Activated CD8-positive, alpha-beta T cell treated with anti-CD3 and anti-CD28 coated beads for 36 hours (primary cell): ENCODE measurements around the gene RHOA. TPM values are rescaled to one million over a fixed set of nuclear protein-coding genes. Genes with fewer than 3 reads are reported as not detected.

ENCODE experiments used
- ATAC-seq: fragments of 200-7000 bp; cut with Tn5 transposase; one replicate; pipeline ENCODE4 v1.10.0; 2021; ENCODE audit warnings: mild to moderate bottlenecking, moderate library complexity
- CTCF ChIA-PET: fragments of 350-600 bp; sonication (Branson Sonifier 250); formaldehyde crosslinking; loops from one replicate; lab custom pipeline; 2021; ENCODE audit warnings: antibody characterized with exemption; lab: Charles Lee
- POLR2A ChIA-PET: fragments of 350-600 bp; sonication (Branson Sonifier 250); formaldehyde crosslinking; loops from one replicate; lab custom pipeline; 2021; ENCODE audit warnings: antibody characterized with exemption; lab: Charles Lee
- DNase-seq: peaks from one replicate; pipeline ENCODE4 v3.0.0-alpha.2; 2020
- H3K27ac Mint-ChIP-seq: one replicate; pipeline ENCODE4 v1.8.0; 2021; ENCODE audit warnings: mild to moderate bottlenecking, mixed read lengths
- H3K27me3 Mint-ChIP-seq: one replicate; pipeline ENCODE4 v1.8.0; 2021; ENCODE audit warnings: mixed read lengths
- H3K36me3 Mint-ChIP-seq: one replicate; pipeline ENCODE4 v1.8.0; 2021; ENCODE audit warnings: low read depth, mixed read lengths
- H3K4me1 Mint-ChIP-seq: one replicate; pipeline ENCODE4 v1.8.0; 2021; ENCODE audit warnings: low read depth, mixed read lengths
- H3K4me3 Mint-ChIP-seq: one replicate; pipeline ENCODE4 v1.8.0; 2021; ENCODE audit warnings: mild to moderate bottlenecking, moderate library complexity, mixed read lengths
- H3K9me3 Mint-ChIP-seq: one replicate; pipeline ENCODE4 v1.8.0; 2021; ENCODE audit warnings: mixed read lengths
- CTCF ChIP-seq: fragments of 200-600 bp; IDR thresholded peaks from one replicate; pipeline ENCODE4 v1.8.0; 2022; ENCODE audit warnings: antibody characterized with exemption, mild to moderate bottlenecking
- intact Hi-C: fragments of 100-400 bp; cut with micrococcal nuclease; formaldehyde crosslinking; loops from one replicate; pipeline ENCODE4 v1.10.0; 2022
- total RNA-seq, 2 experiments: library from RNA; stranded (reverse); gene quantifications; one replicate each; pipeline ENCODE4 v1.2.3, GENCODE V29; 2021

Gene RHOA
- total RNA-seq, 2 experiments from 2014 or later = 432 to 437 TPM

- ATAC-seq = no peak
- POLR2A ChIA-PET = interaction anchor here (0.8 kb wide), 1 partner anchor 16 kb away, joined by 3 read pairs; no protein-coding TSS in a partner anchor
Measured at GRCh38 chr3:49454898-49455681, 43.3 kb upstream of the RHOA start.

DNA sequence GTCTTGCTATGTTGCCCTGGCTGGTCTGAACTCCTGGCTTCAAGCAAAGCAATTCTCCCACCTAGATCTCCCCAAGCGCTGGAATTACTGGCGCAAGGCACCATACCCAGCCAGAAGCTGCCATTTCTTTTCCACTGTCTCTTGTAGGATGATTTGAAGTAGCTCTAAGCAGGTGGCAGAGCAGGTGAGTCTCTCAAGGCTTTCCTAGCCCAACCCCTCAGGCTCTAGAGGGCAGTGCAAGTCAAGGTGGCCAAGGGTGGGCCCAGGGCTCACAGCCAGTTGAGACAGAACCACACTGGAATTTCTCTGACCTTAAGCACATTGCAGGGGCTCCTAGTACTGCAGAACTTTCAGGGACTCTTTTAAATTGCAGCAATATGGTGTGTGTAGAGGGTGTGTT, 42.7 kb upstream of the RHOA start:
- no peak overlapping the region for H3K27ac Mint-ChIP-seq
- H3K27me3 Mint-ChIP-seq = no peaks in the 10 kb centered on the region
- no peaks in the 10 kb centered on the region for H3K36me3 Mint-ChIP-seq
- H3K4me3 Mint-ChIP-seq = no peak overlapping the region
- peak; percentile 67 for ATAC-seq
- DNase-seq = peak; percentile 36
- no peaks in the 10 kb centered on the region for H3K9me3 Mint-ChIP-seq
- intact Hi-C loops = no loop called here
- no peaks in the 10 kb centered on the region for H3K4me1 Mint-ChIP-seq
- ChIA-PET POLR2A (interaction anchor here (0.8 kb wide), 1 partner anchor 16 kb away, joined by 3 read pairs; no protein-coding TSS in a partner anchor), CTCF (interaction anchor here (1.4 to 1.8 kb wide), 2 partner anchors 39 to 114 kb away, joined by 6 to 8 read pairs; partner anchors contain the start of gene USP4)
- TF ChIP-seq CTCF = peak; percentile 33

More at GRCh38 chr3:49454898-49455681, 43.3 kb upstream of the RHOA start:
- Mint-ChIP-seq H3K4me3 (no peak overlapping the region), H3K9me3 (no peaks in the 10 kb centered on the region), H3K27ac (no peak overlapping the region), H3K36me3 (no peaks in the 10 kb centered on the region), H3K4me1 (no peaks in the 10 kb centered on the region), H3K27me3 (no peaks in the 10 kb centered on the region)
- TF ChIP-seq CTCF = no peak
- intact Hi-C loops = no loop called here
- DNase-seq = no peak
- CTCF ChIA-PET = interaction anchor here (0.6 to 1.8 kb wide), 4 partner anchors 9 to 115 kb away, joined by 3 to 8 read pairs (median 5); partner anchors contain the start of gene USP4

GRCh38 chr3:49453621-49454020, 41.8 kb upstream of the RHOA start:
- ChIA-PET POLR2A (interaction anchor here (0.8 kb wide), 1 partner anchor 48 kb away, joined by 3 read pairs; no protein-coding TSS in a partner anchor), CTCF (interaction anchor here (1.4 to 1.8 kb wide), 2 partner anchors 38 to 114 kb away, joined by 6 to 8 read pairs; partner anchors contain the start of gene USP4)
- H3K27ac Mint-ChIP-seq = no peak overlapping the region
- intact Hi-C loops = no loop called here
- no peak for DNase-seq
- no peak overlapping the region for H3K4me3 Mint-ChIP-seq
- peaks cover 5% of the 10 kb centered on the region for H3K4me1 Mint-ChIP-seq
- no peaks in the 10 kb centered on the region for H3K27me3 Mint-ChIP-seq
- no peaks in the 10 kb centered on the region for H3K36me3 Mint-ChIP-seq
- no peaks in the 10 kb centered on the region for H3K9me3 Mint-ChIP-seq
- ATAC-seq = no peak
- no peak for TF ChIP-seq CTCF

DNA sequence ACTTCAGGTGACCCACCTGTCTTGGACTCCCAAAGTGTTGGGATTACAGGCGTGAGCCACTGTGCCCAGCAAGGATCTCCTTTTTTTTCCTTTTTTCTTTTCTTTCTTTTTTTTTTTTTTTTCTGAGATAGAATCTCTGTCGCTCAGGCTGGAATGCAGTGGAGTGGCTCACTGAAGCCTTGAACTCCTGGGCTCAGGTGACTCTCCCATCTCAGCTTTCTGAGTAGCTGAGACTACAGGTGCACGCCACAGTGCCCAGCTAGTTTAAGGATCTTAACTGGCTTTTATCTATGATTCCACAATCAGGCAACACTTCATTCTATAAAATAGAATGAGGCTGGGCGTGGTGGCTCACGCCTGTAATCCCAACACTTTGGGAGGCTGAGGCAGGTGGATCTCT, 33.6 kb upstream of the RHOA start:
- Mint-ChIP-seq H3K36me3 (no peaks in the 10 kb centered on the region), H3K4me1 (peaks cover 11% of the 10 kb centered on the region), H3K27ac (no peak overlapping the region), H3K27me3 (no peaks in the 10 kb centered on the region), H3K4me3 (no peak overlapping the region), H3K9me3 (no peaks in the 10 kb centered on the region)
- ATAC-seq (no peak), DNase-seq (no peak)
- intact Hi-C loops = loop anchor here (2.0 kb wide), 1 partner anchor 151 kb away; no protein-coding TSS in a partner anchor
- ChIA-PET POLR2A (interaction anchor here (1.1 to 1.6 kb wide), 2 partner anchors 30 to 106 kb away, joined by 3 to 5 read pairs; partner anchors contain the start of gene USP4), CTCF (interaction anchor here (0.8 to 3.6 kb wide), 7 partner anchors 17 to 358 kb away, joined by 3 to 23 read pairs (median 3); partner anchors contain the start of genes NICN1 and USP4)
- no peak for TF ChIP-seq CTCF

- intact Hi-C loops = no loop called here
- Mint-ChIP-seq H3K27me3 (no peaks in the 10 kb centered on the region), H3K36me3 (no peaks in the 10 kb centered on the region), H3K4me1 (peaks cover under 1% of the 10 kb centered on the region), H3K9me3 (no peaks in the 10 kb centered on the region), H3K27ac (no peak overlapping the region), H3K4me3 (no peak overlapping the region)
- CTCF ChIA-PET = no interaction called here
- POLR2A ChIA-PET = no interaction called here
- no peak for TF ChIP-seq CTCF
- ATAC-seq (no peak), DNase-seq (no peak)
Measured at GRCh38 chr3:49434731-49435130, 23.0 kb upstream of the RHOA start.
